HEK293 (cell line): Measurements from ENCODE around the gene CDH5.

Experiments used
- AEBP2 ChIP-seq: fragments of 450-650 bp; formaldehyde crosslinking; IDR thresholded peaks from 2 replicates; pipeline ENCODE4 v1.5.1; 2016; ENCODE audit warnings: missing biosample characterization, missing genetic modification characterization, borderline replicate concordance
- CTCF ChIP-seq: fragments of 450-650 bp; formaldehyde crosslinking; IDR thresholded peaks from 2 replicates; pipeline ENCODE4 v1.5.1; 2016; ENCODE audit warnings: missing biosample characterization, missing genetic modification characterization
- INSM2 ChIP-seq: fragments of 450-650 bp; formaldehyde crosslinking; IDR thresholded peaks from 2 replicates; pipeline ENCODE4 v1.5.1; 2016; ENCODE audit warnings: missing biosample characterization, missing genetic modification characterization
- SCRT1 ChIP-seq: fragments of 450-650 bp; formaldehyde crosslinking; IDR thresholded peaks from 2 replicates; pipeline ENCODE4 v1.5.1; 2016; ENCODE audit warnings: missing biosample characterization, missing genetic modification characterization, borderline replicate concordance
- TCF7L2 ChIP-seq: IDR thresholded peaks from 2 replicates; pipeline ENCODE4 v1.6.1; 2011; ENCODE audit warnings: low read depth, mild to moderate bottlenecking, inconsistent platforms, low read length, moderate library complexity, borderline replicate concordance
- ZNF274 ChIP-seq, 2 experiments: fragments of 200-500 bp in 1 of 2; fragments of 450-650 bp in 1 of 2; sonication (Bioruptor generic) in 1 of 2; formaldehyde crosslinking in 1 of 2; IDR thresholded peaks; 2 replicates each; pipeline versions ENCODE4 v1.5.1 to v1.6.1; 2014 to 2016; ENCODE audit warnings: borderline replicate concordance in 1 of 2, inconsistent platforms in 1 of 2, low read length in 1 of 2, missing biosample characterization in 1 of 2, missing genetic modification characterization in 1 of 2
- ZNF350 ChIP-seq: fragments of 450-650 bp; formaldehyde crosslinking; IDR thresholded peaks from 2 replicates; pipeline ENCODE4 v1.5.0; 2017; ENCODE audit warnings: missing biosample characterization, mild to moderate bottlenecking, missing genetic modification characterization

GRCh38 chr16:66385415-66385814 is 18.9 kb downstream of the CDH5 start:
- TF ChIP-seq CTCF (tag by site-specific recombination) (no peak), ZNF274 (IDR thresholded peaks at IDR 0.05; ENCODE audit: low read length) (no peak), ZNF274 (tag by site-specific recombination; IDR thresholded peaks at IDR 0.05; ENCODE audit: borderline replicate concordance) (no peak), SCRT1 (tag by site-specific recombination) (no peak), TCF7L2 (no peak), AEBP2 (tag by site-specific recombination) (no peak), INSM2 (tag by site-specific recombination) (no peak), ZNF350 (tag by site-specific recombination) (no peak)
